Endothelial cell of umbilical vein (primary cell): Measurements from ENCODE around the gene HINT2. TPM values are rescaled to one million over a fixed set of nuclear protein-coding genes. Genes with fewer than 3 reads are reported as not detected.

Experiments used
- BruUV-seq: library from RNA; stranded (reverse); fragments of 400-500 nt; replicated peaks from 2 replicates; lab custom pipeline; 2021; lab: Mats Ljungman, UMichigan
- CTCF ChIA-PET: fragments of 300-600, 350-600 bp; sonication (Branson Sonifier 250); formaldehyde crosslinking; loops from one replicate; lab custom pipeline; 2021; ENCODE audit warnings: antibody characterized with exemption, inconsistent platforms; lab: Charles Lee
- POLR2A ChIA-PET: fragments of 300-600, 350-600 bp; sonication (Branson Sonifier 250); formaldehyde crosslinking; loops from one replicate; lab custom pipeline; 2021; ENCODE audit warnings: antibody characterized with exemption, inconsistent platforms; lab: Charles Lee
- DNase-seq: peaks from one replicate; pipeline ENCODE4 v3.0.0-alpha.2; 2011; ENCODE audit warnings: low read depth, low spot score
- FAIRE-seq: peaks from 2 replicates; lab custom pipeline; 2011; peaks lifted over from hg19 to GRCh38; lab: Jason Lieb, UNC
- H2AFZ ChIP-seq: 2 replicates; pipeline ENCODE4 v1.6.0; 2012; ENCODE audit warnings: low read depth, low read length, control low read depth, inconsistent platforms
- H3K27ac ChIP-seq: 2 replicates; pipeline ENCODE4 v1.5.1; 2011; ENCODE audit warnings: low read depth, mild to moderate bottlenecking, control low read depth, low read length, moderate library complexity; ENCODE audit not compliant: insufficient read depth
- H3K27me3 ChIP-seq, 2 experiments: 2 replicates each; pipeline versions ENCODE4 v1.6.0 to v1.6.1; 2011; ENCODE audit warnings: low read length in 2 of 2, mixed read lengths in 1 of 2; ENCODE audit not compliant: control insufficient read depth in 2 of 2, insufficient read depth in 2 of 2
- H3K36me3 ChIP-seq, 2 experiments: 2 replicates in 1 of 2; 3 replicates in 1 of 2; pipeline ENCODE4 v1.5.1; 2011; ENCODE audit warnings: low read length in 2 of 2, mild to moderate bottlenecking in 1 of 2, moderate library complexity in 1 of 2; ENCODE audit not compliant: control insufficient read depth in 2 of 2, insufficient read depth in 2 of 2; ENCODE audit errors: extremely low read depth in 1 of 2
- H3K4me1 ChIP-seq: 3 replicates; pipeline ENCODE4 v1.5.1; 2011; ENCODE audit warnings: mild to moderate bottlenecking, low read length; ENCODE audit not compliant: control insufficient read depth, insufficient read depth; ENCODE audit errors: extremely low read depth
- H3K4me2 ChIP-seq: 2 replicates; pipeline ENCODE4 v1.6.1; 2011; ENCODE audit warnings: low read length, control low read depth, mixed read lengths; ENCODE audit not compliant: insufficient read depth
- H3K4me3 ChIP-seq, 3 experiments: fragments of 200-600 bp in 1 of 3; sonication (generic), shearing (Covaris generic) in 1 of 3; replicated peaks in 1 of 3; 2 replicates each; pipeline ENCODE4 v1.5.1; 2011 to 2016; ENCODE audit warnings: control low read depth in 3 of 3, low read length in 3 of 3, mild to moderate bottlenecking in 2 of 3, inconsistent platforms in 1 of 3, low read depth in 1 of 3, moderate library complexity in 1 of 3; ENCODE audit not compliant: insufficient read depth in 1 of 3
- H3K79me2 ChIP-seq: 2 replicates; pipeline ENCODE4 v1.6.0; 2012; ENCODE audit warnings: low read length, inconsistent platforms; ENCODE audit not compliant: control insufficient read depth, insufficient read depth
- H3K9ac ChIP-seq: replicated peaks from 2 replicates; pipeline ENCODE3; 2011; ENCODE audit warnings: low read length, control low read depth; ENCODE audit not compliant: insufficient read depth; ENCODE audit errors: extremely low read depth
- H3K9me1 ChIP-seq: replicated peaks from 3 replicates; pipeline ENCODE4 v1.6.0; 2011; ENCODE audit warnings: mild to moderate bottlenecking, low read length; ENCODE audit not compliant: control insufficient read depth, insufficient read depth; ENCODE audit errors: extremely low read depth
- H3K9me3 ChIP-seq: replicated peaks from 2 replicates; pipeline ENCODE4 v1.5.1; 2012; ENCODE audit warnings: low read length, inconsistent platforms; ENCODE audit not compliant: control insufficient read depth, insufficient read depth
- H4K20me1 ChIP-seq: replicated peaks from 2 replicates; pipeline ENCODE3; 2011; ENCODE audit warnings: mild to moderate bottlenecking, low read length; ENCODE audit not compliant: control insufficient read depth, insufficient read depth; ENCODE audit errors: extremely low read depth
- EZH2 ChIP-seq: IDR thresholded peaks from 2 replicates; pipeline ENCODE4 v1.6.1; 2012; ENCODE audit warnings: borderline replicate concordance, low read depth, mild to moderate bottlenecking, moderate library complexity, low read length, inconsistent platforms; ENCODE audit not compliant: severe bottlenecking
- FOS ChIP-seq: IDR thresholded peaks from 2 replicates; pipeline ENCODE4 v1.6.1; 2011; ENCODE audit warnings: mild to moderate bottlenecking, low read length, moderate library complexity, borderline replicate concordance; ENCODE audit not compliant: insufficient read depth
- GATA2 ChIP-seq: IDR thresholded peaks from 2 replicates; pipeline ENCODE4 v1.7.0; 2011; ENCODE audit warnings: low read depth, mild to moderate bottlenecking, moderate library complexity, mixed read lengths, low read length; ENCODE audit not compliant: insufficient read length, insufficient read depth
- JUN ChIP-seq: IDR thresholded peaks from 2 replicates; pipeline ENCODE4 v1.6.1; 2011; ENCODE audit warnings: borderline replicate concordance, low read depth; ENCODE audit not compliant: insufficient read length, insufficient read depth
- MAX ChIP-seq: IDR thresholded peaks from 2 replicates; pipeline ENCODE4 v1.6.1; 2011; ENCODE audit not compliant: insufficient read depth, insufficient read length
- MYC ChIP-seq: IDR thresholded peaks from one replicate; pipeline ENCODE4 v1.6.1; 2011; ENCODE audit warnings: mild to moderate bottlenecking, low read depth, low read length
- POLR2A ChIP-seq: IDR thresholded peaks from 2 replicates; pipeline ENCODE4 v1.6.1; 2012; ENCODE audit warnings: low read depth, mild to moderate bottlenecking, control low read depth, low read length
- POLR2AphosphoS5 ChIP-seq: IDR thresholded peaks from 2 replicates; pipeline ENCODE4 v1.6.1; 2012; ENCODE audit warnings: low read depth, mild to moderate bottlenecking, control low read depth, low read length, moderate library complexity; ENCODE audit not compliant: insufficient read depth
- dilution Hi-C: fragments of 300-500 bp; cut with MboI; formaldehyde crosslinking; loops from one replicate; pipeline ENCODE4 v1.15.0; 2019; ENCODE audit warnings: low sequenced_read_pairs; ENCODE audit not compliant: extremely low pct_ligation_motif_present
- intact Hi-C: fragments of 100-400 bp; cut with micrococcal nuclease; formaldehyde crosslinking; loops from one replicate; pipeline ENCODE4 v1.10.0; 2022
- polyA plus RNA-seq, 4 experiments: library from polyadenylated mRNA; depleted of rRNA in 3 of 4; stranded (reverse) in 3 of 4; unstranded in 1 of 4; fragments of >200 nt; gene quantifications; 2 replicates each; pipeline versions ENCODE4 v1.2.1 to v1.2.3, GENCODE V29; 2011 to 2012; ENCODE audit warnings: missing spikeins in 1 of 4
- total RNA-seq: library from RNA; stranded (reverse); gene quantifications from 2 replicates; pipeline ENCODE4 v1.2.3, GENCODE V29; 2021
- TF ChIP-seq, protein P1 (sequence below), 2 donors: IDR thresholded peaks; 1 replicate in 1 of 2; 2 replicates in 1 of 2; pipeline ENCODE4 v1.5.1; 2011; ENCODE audit warnings: low read length in 2 of 2, mild to moderate bottlenecking in 2 of 2, moderate library complexity in 2 of 2, control low read depth in 1 of 2, inconsistent platforms in 1 of 2, low read depth in 1 of 2; ENCODE audit not compliant: insufficient read depth in 1 of 2; ENCODE audit errors: extremely low read depth in 1 of 2

The HINT2 gene
- total and polyA plus RNA-seq, 2 donors (not counting 3 experiments of a cell fraction or from before 2014, with no cell fraction given): 27.2 to 42.1 TPM

DNA sequence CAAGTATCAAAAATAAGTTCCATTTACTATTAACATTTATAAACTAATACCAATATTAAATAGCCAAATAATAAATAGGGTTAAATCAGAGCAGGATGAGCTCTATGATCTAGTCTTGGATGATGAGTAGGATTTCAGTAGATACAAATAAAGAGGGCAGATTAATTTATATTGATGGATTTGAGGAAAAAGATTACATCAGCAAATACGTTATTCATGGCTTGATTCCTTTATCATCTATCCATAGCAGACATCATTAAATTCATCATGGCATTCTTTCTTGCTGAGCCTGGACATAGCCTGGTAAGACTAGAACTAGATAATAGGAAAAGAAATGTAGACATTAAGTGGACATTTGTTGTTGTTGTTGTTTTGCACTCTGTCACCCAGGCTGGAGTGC is 47.4 kb downstream of the HINT2 start:
- Histone ChIP-seq H2AFZ (no peak overlapping the region), H3K9ac (no peak overlapping the region), H3K9me1 (no peaks in the 10 kb centered on the region), H4K20me1 (no peaks in the 10 kb centered on the region), H3K4me2 (no peak overlapping the region), H3K9me3 (no peaks in the 10 kb centered on the region), H3K27ac (no peak overlapping the region), H3K79me2 (no peaks in the 10 kb centered on the region), H3K27me3 (no peaks in the 10 kb centered on the region), H3K4me1 (peaks cover 21% of the 10 kb centered on the region), H3K36me3 (no peaks in the 10 kb centered on the region), H3K4me3 (no peak overlapping the region)
- ChIA-PET POLR2A (no interaction called here), CTCF (interaction anchor here (0.6 to 1.4 kb wide), 2 partner anchors 10 to 115 kb away, joined by 3 to 4 read pairs; no protein-coding TSS in a partner anchor)
- intact Hi-C loops (no loop called here), dilution Hi-C loops (no loop called here)
- no peak for DNase-seq
- BruUV-seq: no TSS peak
- no peak for TF ChIP-seq JUN
- no peak for TF ChIP-seq MYC
- TF ChIP-seq POLR2AphosphoS5: no peak
- no peak for TF ChIP-seq GATA2
- TF ChIP-seq MAX: no peak
- no peak for TF ChIP-seq POLR2A
- TF ChIP-seq EZH2: no peak
- TF ChIP-seq, protein P1, sequence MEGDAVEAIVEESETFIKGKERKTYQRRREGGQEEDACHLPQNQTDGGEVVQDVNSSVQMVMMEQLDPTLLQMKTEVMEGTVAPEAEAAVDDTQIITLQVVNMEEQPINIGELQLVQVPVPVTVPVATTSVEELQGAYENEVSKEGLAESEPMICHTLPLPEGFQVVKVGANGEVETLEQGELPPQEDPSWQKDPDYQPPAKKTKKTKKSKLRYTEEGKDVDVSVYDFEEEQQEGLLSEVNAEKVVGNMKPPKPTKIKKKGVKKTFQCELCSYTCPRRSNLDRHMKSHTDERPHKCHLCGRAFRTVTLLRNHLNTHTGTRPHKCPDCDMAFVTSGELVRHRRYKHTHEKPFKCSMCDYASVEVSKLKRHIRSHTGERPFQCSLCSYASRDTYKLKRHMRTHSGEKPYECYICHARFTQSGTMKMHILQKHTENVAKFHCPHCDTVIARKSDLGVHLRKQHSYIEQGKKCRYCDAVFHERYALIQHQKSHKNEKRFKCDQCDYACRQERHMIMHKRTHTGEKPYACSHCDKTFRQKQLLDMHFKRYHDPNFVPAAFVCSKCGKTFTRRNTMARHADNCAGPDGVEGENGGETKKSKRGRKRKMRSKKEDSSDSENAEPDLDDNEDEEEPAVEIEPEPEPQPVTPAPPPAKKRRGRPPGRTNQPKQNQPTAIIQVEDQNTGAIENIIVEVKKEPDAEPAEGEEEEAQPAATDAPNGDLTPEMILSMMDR (IDR thresholded peaks at IDR 0.05; ENCODE audit: extremely low read depth in 1 of 2, insufficient read depth in 1 of 2, low read depth in 1 of 2, low read length in 2 of 2): no peak
- TF ChIP-seq FOS: no peak
- FAIRE-seq: no peak
